Measurements from ENCODE around the gene XPOT.

XPOT gene

DNA sequence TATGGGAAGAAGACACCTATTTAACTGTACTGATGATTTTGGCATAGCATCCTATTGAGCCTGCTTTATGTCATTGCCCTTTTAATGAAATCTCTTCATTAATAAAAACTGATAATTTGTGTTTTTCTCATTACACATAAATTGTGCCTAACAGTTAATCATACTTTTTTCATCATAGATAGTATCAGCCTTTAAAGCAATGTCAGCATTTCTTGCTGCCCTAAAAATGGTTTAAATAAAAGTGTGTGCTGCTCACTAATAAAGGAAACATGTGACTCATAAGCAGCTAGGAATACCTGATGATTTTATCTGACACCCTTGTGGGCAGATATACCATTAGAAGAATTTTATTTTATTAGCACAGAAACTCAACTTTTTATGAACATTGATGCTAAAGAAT is 74.5 kb downstream of the XPOT start:
- Histone ChIP-seq H3K4me2 (ENCODE audit: insufficient read depth, low read length) (no peak overlapping the region), H3K36me3 (ENCODE audit: insufficient read depth, low read length) (peaks cover 90% of the 10 kb centered on the region), H3K27me3 (ENCODE audit: insufficient read depth, low read length, poor library complexity) (no peaks in the 10 kb centered on the region), H3K4me3 (ENCODE audit: low read depth in 1 of 2, low read length in 2 of 2) (no peak overlapping the region), H3K9ac (ENCODE audit: low read depth, low read length) (no peak overlapping the region), H3K4me1 (ENCODE audit: insufficient read depth, low read length) (no peaks in the 10 kb centered on the region), H3K79me2 (ENCODE audit: insufficient read depth, low read length) (peaks cover 18% of the 10 kb centered on the region), H2AFZ (ENCODE audit: low read depth, low read length) (no peak overlapping the region), H3K9me3 (ENCODE audit: insufficient read depth, low read length, severe bottlenecking) (peaks cover 3% of the 10 kb centered on the region), H4K20me1 (ENCODE audit: insufficient read depth, low read length) (no peaks in the 10 kb centered on the region; the same call in 1 of the 2 replicates), H3K27ac (ENCODE audit: low read length) (no peak overlapping the region)
- ATAC-seq (ENCODE audit: insufficient read depth, low read depth) (no peak), DNase-seq (no peak)
- TF ChIP-seq, protein P1, sequence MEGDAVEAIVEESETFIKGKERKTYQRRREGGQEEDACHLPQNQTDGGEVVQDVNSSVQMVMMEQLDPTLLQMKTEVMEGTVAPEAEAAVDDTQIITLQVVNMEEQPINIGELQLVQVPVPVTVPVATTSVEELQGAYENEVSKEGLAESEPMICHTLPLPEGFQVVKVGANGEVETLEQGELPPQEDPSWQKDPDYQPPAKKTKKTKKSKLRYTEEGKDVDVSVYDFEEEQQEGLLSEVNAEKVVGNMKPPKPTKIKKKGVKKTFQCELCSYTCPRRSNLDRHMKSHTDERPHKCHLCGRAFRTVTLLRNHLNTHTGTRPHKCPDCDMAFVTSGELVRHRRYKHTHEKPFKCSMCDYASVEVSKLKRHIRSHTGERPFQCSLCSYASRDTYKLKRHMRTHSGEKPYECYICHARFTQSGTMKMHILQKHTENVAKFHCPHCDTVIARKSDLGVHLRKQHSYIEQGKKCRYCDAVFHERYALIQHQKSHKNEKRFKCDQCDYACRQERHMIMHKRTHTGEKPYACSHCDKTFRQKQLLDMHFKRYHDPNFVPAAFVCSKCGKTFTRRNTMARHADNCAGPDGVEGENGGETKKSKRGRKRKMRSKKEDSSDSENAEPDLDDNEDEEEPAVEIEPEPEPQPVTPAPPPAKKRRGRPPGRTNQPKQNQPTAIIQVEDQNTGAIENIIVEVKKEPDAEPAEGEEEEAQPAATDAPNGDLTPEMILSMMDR (IDR thresholded peaks at IDR 0.05; ENCODE audit: borderline replicate concordance, extremely low read depth, low read length, poor library complexity, severe bottlenecking) = no peak
- no peak for TF ChIP-seq EZH2 (IDR thresholded peaks at IDR 0.05; ENCODE audit: borderline replicate concordance, low read depth, low read length, severe bottlenecking)

DNA sequence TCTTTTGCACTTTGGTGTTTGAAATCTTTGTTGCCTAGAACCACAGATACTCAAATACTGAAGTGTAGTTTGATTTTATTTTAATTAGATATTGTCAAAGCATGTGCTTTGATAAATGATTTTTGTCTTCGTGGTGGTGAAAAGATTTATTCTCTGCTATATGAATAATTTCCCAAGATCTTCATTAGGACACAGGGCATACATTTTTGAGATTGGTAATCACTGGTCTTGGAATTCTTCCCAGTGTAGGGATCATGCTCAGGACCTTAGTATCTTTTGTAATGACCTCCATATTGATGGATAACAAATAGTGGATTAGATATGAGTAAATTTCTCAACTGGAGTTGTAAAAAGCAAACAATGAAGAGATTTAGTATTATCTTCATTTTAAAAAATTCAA is 76.0 kb downstream of the XPOT start:
- Histone ChIP-seq H3K36me3 (ENCODE audit: insufficient read depth, low read length) (peaks cover 88% of the 10 kb centered on the region), H3K79me2 (ENCODE audit: insufficient read depth, low read length) (peaks cover 17% of the 10 kb centered on the region), H3K4me1 (ENCODE audit: insufficient read depth, low read length) (no peaks in the 10 kb centered on the region), H3K4me3 (ENCODE audit: low read depth in 1 of 2, low read length in 2 of 2) (no peak overlapping the region), H3K27ac (ENCODE audit: low read length) (no peak overlapping the region), H4K20me1 (ENCODE audit: insufficient read depth, low read length) (no peaks in the 10 kb centered on the region; the same call in 1 of the 2 replicates), H3K4me2 (ENCODE audit: insufficient read depth, low read length) (no peak overlapping the region), H3K9me3 (ENCODE audit: insufficient read depth, low read length, severe bottlenecking) (peaks cover 3% of the 10 kb centered on the region), H2AFZ (ENCODE audit: low read depth, low read length) (no peak overlapping the region), H3K27me3 (ENCODE audit: insufficient read depth, low read length, poor library complexity) (no peaks in the 10 kb centered on the region), H3K9ac (ENCODE audit: low read depth, low read length) (no peak overlapping the region)
- DNase-seq (no peak), ATAC-seq (ENCODE audit: insufficient read depth, low read depth) (no peak)
- TF ChIP-seq, protein P1 (IDR thresholded peaks at IDR 0.05; ENCODE audit: borderline replicate concordance, extremely low read depth, low read length, poor library complexity, severe bottlenecking) = no peak
- no peak for TF ChIP-seq EZH2 (IDR thresholded peaks at IDR 0.05; ENCODE audit: borderline replicate concordance, low read depth, low read length, severe bottlenecking)

DNA sequence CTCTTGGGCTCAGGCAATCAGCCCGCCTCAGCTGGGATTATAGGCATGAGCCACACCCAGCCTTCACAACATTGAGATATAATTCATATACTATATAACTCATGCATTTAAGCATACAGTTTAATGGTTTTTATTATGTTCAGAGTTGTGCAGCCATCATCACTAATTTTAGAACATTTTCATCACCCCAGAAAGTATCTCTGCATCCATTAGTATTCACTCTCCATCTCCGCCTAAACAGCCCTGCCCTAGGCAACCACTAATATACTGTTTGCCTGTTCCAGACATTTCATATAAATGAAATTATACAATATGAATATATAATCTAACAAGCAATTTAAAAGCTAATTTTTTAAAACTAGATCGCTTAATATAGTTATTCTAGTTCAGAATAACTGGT is 82.5 kb downstream of the XPOT start:
- DNase-seq (no peak), ATAC-seq (ENCODE audit: insufficient read depth, low read depth) (no peak)
- Histone ChIP-seq H3K4me2 (ENCODE audit: insufficient read depth, low read length) (no peak overlapping the region), H3K4me1 (ENCODE audit: insufficient read depth, low read length) (no peaks in the 10 kb centered on the region), H3K27ac (ENCODE audit: low read length) (no peak overlapping the region), H3K9ac (ENCODE audit: low read depth, low read length) (no peak overlapping the region), H3K9me3 (ENCODE audit: insufficient read depth, low read length, severe bottlenecking) (no peaks in the 10 kb centered on the region), H3K79me2 (ENCODE audit: insufficient read depth, low read length) (no peaks in the 10 kb centered on the region), H3K4me3 (ENCODE audit: low read depth in 1 of 2, low read length in 2 of 2) (no peak overlapping the region), H2AFZ (ENCODE audit: low read depth, low read length) (no peak overlapping the region), H4K20me1 (ENCODE audit: insufficient read depth, low read length) (no peaks in the 10 kb centered on the region), H3K27me3 (ENCODE audit: insufficient read depth, low read length, poor library complexity) (no peaks in the 10 kb centered on the region), H3K36me3 (ENCODE audit: insufficient read depth, low read length) (peaks cover 89% of the 10 kb centered on the region)
- TF ChIP-seq, protein P1 (IDR thresholded peaks at IDR 0.05; ENCODE audit: borderline replicate concordance, extremely low read depth, low read length, poor library complexity, severe bottlenecking) = no peak
- no peak for TF ChIP-seq EZH2 (IDR thresholded peaks at IDR 0.05; ENCODE audit: borderline replicate concordance, low read depth, low read length, severe bottlenecking)

DNA sequence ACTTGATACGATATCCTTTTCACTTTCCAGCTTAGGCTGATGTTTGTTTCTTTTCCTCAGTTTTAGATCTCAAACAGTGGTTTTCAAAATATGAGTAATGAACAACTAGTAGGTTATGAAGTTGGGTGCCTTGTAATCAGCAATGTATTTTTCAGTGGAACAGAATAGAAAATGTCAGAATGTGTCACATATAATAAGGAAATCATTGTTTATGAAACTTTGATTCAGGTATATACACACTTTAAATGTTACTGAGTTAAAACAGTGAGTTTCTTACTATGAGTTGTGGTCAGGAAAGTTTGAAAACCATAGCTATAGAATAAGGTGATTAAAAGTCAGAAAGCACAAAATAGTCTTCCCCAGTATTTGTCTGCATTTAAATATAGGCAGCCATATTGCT is 87.5 kb downstream of the XPOT start:
- H3K9me3 ChIP-seq (ENCODE audit: insufficient read depth, low read length, severe bottlenecking) = no peaks in the 10 kb centered on the region
- H2AFZ ChIP-seq (ENCODE audit: low read depth, low read length) = no peak overlapping the region
- H3K79me2 ChIP-seq (ENCODE audit: insufficient read depth, low read length) = no peaks in the 10 kb centered on the region
- ATAC-seq (ENCODE audit: insufficient read depth, low read depth) = no peak
- H3K4me3 ChIP-seq (ENCODE audit: low read depth in 1 of 2, low read length in 2 of 2) = no peak overlapping the region
- DNase-seq = no peak
- H3K4me2 ChIP-seq (ENCODE audit: insufficient read depth, low read length) = no peak overlapping the region
- H3K4me1 ChIP-seq (ENCODE audit: insufficient read depth, low read length) = peaks cover 22% of the 10 kb centered on the region
- H4K20me1 ChIP-seq (ENCODE audit: insufficient read depth, low read length) = no peaks in the 10 kb centered on the region
- no peak overlapping the region for H3K9ac ChIP-seq (ENCODE audit: low read depth, low read length)
- TF ChIP-seq, protein P1 (IDR thresholded peaks at IDR 0.05; ENCODE audit: borderline replicate concordance, extremely low read depth, low read length, poor library complexity, severe bottlenecking) = no peak
- TF ChIP-seq EZH2 (IDR thresholded peaks at IDR 0.05; ENCODE audit: borderline replicate concordance, low read depth, low read length, severe bottlenecking) = no peak
- H3K36me3 ChIP-seq (ENCODE audit: insufficient read depth, low read length) = peaks cover 87% of the 10 kb centered on the region
- H3K27ac ChIP-seq (ENCODE audit: low read length) = no peak overlapping the region
- no peaks in the 10 kb centered on the region for H3K27me3 ChIP-seq (ENCODE audit: insufficient read depth, low read length, poor library complexity)

Data from DND-41 (cell line).